Measurements from ENCODE around the gene ORMDL1.

DNA sequence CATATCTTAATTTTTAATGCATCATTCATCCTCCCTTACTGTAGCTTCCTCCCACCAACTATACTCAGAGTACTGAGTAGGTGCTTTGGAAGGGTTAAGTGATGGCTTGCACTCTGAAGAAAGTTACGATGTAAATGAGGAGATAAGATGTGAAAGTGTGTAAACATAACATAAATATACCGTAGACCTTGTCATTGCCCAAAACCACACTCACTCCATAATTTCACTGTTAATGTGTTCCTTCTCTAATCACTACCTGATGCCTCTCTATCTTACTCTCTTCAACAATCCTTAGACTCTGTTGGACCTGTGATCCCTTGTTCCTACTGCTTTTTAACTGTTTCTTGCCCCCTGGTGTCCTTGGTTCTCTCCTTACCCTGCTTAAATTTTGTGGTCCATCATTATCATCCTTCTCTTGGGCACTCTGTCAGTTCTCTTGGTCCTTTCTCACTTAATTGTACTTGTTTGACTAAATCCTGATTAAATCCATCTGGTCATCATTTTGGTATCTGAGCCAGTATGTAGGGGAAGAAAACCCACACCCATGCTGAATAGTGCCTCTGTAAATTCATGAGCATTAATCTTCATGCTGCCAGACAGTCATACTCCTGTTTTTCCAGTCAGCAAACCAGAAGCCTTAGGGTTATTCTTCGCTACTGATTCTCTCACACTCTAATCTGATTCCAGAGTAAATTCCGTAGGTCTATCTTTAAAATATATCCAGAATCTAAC is 45.1 kb upstream of the ORMDL1 start:
- TF ChIP-seq CTCF (IDR thresholded peaks at IDR 0.05): no peak
- no peak for TF ChIP-seq POLR2A (IDR thresholded peaks at IDR 0.05)
- TF ChIP-seq EP300 (IDR thresholded peaks at IDR 0.05): no peak
- no peak for TF ChIP-seq POLR2AphosphoS5 (IDR thresholded peaks at IDR 0.05)

All from gastroesophageal sphincter (tissue), 3 donors.